ENCODE data around the gene SUPT6H. TPM values are rescaled to one million over a fixed set of nuclear protein-coding genes. Genes with fewer than 3 reads are reported as not detected.

Gene SUPT6H
- 44.8 and 45.0 TPM in 2 replicates for total RNA-seq (2012; rRNA removed)
- 40.0 and 41.4 TPM in 2 replicates for polyA plus RNA-seq (2012; rRNA removed)
- 18.2 and 20.2 TPM in 2 replicates for polyA plus RNA-seq (2012; cell fraction: cytosol; rRNA removed)
- 66.1 and 72.1 TPM in 2 replicates for polyA plus RNA-seq (2012; cell fraction: nucleus; rRNA removed; ENCODE audit: low replicate concordance)
- percentile 93 among the genes with signal in this experiment for Bru-seq, nascent RNA
- BruChase-seq, experiment 1, labeled RNA remaining after a 6-hour chase, result percentile 96 among the genes with signal in this experiment
- percentile 95 among the genes with signal in this experiment for BruChase-seq, experiment 2, labeled RNA remaining after a 2-hour chase
- long read RNA-seq, full-length matches to known transcripts, result 8 of 49 reads
- long read RNA-seq, partial matches to known transcripts, result 36 of 49 reads
- long read RNA-seq, other reads (novel, unspliced or antisense), result 5 of 49 reads

DNA sequence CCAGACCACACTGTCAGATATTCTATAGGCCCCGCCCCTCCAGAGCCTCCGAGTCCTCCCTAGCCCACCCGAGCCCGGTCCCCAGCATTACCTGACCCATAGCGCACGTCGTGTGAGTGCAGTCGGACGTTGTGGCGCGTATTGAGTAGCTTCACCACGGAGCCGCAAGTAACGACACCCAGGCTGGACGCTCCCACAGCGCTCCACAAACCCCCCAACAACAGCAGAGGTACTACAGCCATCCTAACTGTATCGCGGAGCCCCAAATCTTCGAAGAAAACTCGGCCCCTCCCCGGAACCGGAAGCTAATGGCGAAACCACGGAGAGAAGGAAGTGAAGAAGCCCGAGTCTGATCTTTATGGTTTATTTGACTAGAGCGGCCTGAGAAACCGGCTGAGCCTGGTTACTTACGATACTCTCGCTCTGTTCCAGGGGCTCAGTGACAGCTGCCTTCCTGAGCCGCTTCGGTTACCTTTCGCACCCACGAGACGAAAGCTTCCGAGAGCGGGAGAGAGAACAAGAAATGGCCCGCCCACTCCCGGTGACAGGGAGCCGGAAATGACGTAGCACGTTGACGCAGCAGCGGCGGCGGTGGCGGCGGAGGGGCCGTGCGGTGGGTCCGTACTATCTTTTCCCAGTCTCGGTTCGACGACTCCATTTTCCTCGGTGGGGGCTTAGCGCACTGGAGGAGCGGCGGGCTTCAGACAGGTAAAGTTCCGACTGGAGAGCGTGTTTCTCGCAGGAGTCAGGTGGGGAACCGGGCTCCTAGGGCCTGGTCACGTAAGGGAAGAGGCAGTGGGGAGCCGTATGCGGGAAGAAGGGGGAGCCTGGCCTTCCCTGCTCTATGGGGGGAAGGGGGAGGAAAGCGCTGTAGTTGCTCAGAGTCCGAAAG, at the start of gene SUPT6H, which contains the start of gene SDF2:
SUPT6H (plus strand) TSS at position 571 of the 892 bp plus-strand sequence. CDS start 11,197 bp downstream, outside the sequence.
SDF2 (minus strand) TSS at position 272 of the 892 bp plus-strand sequence; CDS start at position 242, 30 bp downstream.
- peak within 1 kb of the TSS; percentile 96 for H3K4me2 ChIP-seq (ENCODE audit: low read depth, low read length)
- POLR2A ChIA-PET (ENCODE audit: unreplicated experiment), result interaction anchor here (0.8 to 1.2 kb wide), 4 partner anchors 9 to 29 kb away, joined by 4 to 6 read pairs (median 4); no protein-coding TSS in a partner anchor
- peak within 1 kb of the TSS; percentile 99 for H4K5ac ChIP-seq (ENCODE audit: low read depth, low read length)
- intact Hi-C loops (cut with micrococcal nuclease), result loop anchor here (1.0 kb wide), 1 partner anchor 16 kb away; no protein-coding TSS in a partner anchor
- no peaks in the 10 kb centered on the region for H3K27me3 ChIP-seq (ENCODE audit: control insufficient read depth, insufficient read depth, low read length)
- H3K4ac ChIP-seq (ENCODE audit: low read depth, low read length), result peak within 1 kb of the TSS; percentile 100
- peak within 1 kb of the TSS; percentile 97 for H3K18ac ChIP-seq (ENCODE audit: low read depth, low read length)
- peak within 1 kb of the TSS; percentile 99 for H2BK120ac ChIP-seq (ENCODE audit: low read depth, low read length)
- peaks cover 11 to 64% of the 10 kb centered on the region in 2 experiments; a peak in 3 of 4 replicates for H3K79me1 ChIP-seq (ENCODE audit: low read depth in 1 of 2, low read length in 2 of 2)
- DNase-seq (peak; percentile 81), ATAC-seq (ENCODE audit: low read depth) (peak; percentile 88)
- peak within 1 kb of the TSS; percentile 94 to 100 for H4K8ac ChIP-seq (ENCODE audit: low read depth in 2 of 2, low read length in 2 of 2)
- H3K4me1 ChIP-seq (ENCODE audit: control insufficient read depth, insufficient read depth, low read length), result peaks cover 2% of the 10 kb centered on the region; the same call in 1 of the 2 replicates
- peaks cover 19% of the 10 kb centered on the region for H3K36me3 ChIP-seq (ENCODE audit: control insufficient read depth, insufficient read depth, low read length)
- dilution Hi-C loops (cut with HindIII; ENCODE audit: low sequenced_read_pairs, unreplicated experiment), result no loop called here
- peak within 1 kb of the TSS; percentile 99 for H2BK15ac ChIP-seq (ENCODE audit: low read depth, low read length)
- H3K9me3 ChIP-seq (ENCODE audit: control insufficient read depth, insufficient read depth, low read length), result no peaks in the 10 kb centered on the region
- BruUV-seq (replicated peaks), result TSS peak; percentile 77
- peak within 1 kb of the TSS; percentile 99 for H3K23ac ChIP-seq (ENCODE audit: low read depth, low read length)
- CTCF ChIA-PET, result interaction anchor here (1.3 to 1.5 kb wide), 2 partner anchors 10 to 15 kb away, joined by 3 to 6 read pairs; no protein-coding TSS in a partner anchor
- peak within 1 kb of the TSS; percentile 99 for H4K91ac ChIP-seq (ENCODE audit: insufficient read depth, low read depth, low read length)
- peaks cover 55% of the 10 kb centered on the region for H4K20me1 ChIP-seq (ENCODE audit: insufficient read depth, low read length)
- H2AK5ac ChIP-seq (ENCODE audit: low read depth, low read length), result peak within 1 kb of the TSS; percentile 89
- WGBS, 2 experiments (ENCODE audit: extremely low coverage in 2 of 2, insufficient read length in 1 of 2), result 1% methylated on average over 35 of the region's 66 CpGs; no CpG with 5 or more reads in 1 of the 2 experiments
- peak within 1 kb of the TSS; percentile 99 for H3K9ac ChIP-seq (ENCODE audit: low read depth, low read length)
- H3K27ac ChIP-seq (ENCODE audit: insufficient read depth, low read length), result peak within 1 kb of the TSS; percentile 99
- H2BK5ac ChIP-seq (ENCODE audit: low read depth, low read length, poor library complexity, severe bottlenecking), result peak within 1 kb of the TSS; percentile 97
- peak within 1 kb of the TSS; percentile 100 for H3K14ac ChIP-seq (replicated peaks; ENCODE audit: low read depth, low read length)
- H3K4me3 ChIP-seq (ENCODE audit: insufficient read depth, low read depth, low read length), result peak within 1 kb of the TSS; percentile 73
- in situ Hi-C loops (cut with MboI; ENCODE audit: low sequenced_read_pairs), result no loop called here
- peaks cover 12% of the 10 kb centered on the region for H3K9me1 ChIP-seq (ENCODE audit: insufficient read depth, low read length)
- peak within 1 kb of the TSS; percentile 93 for H2AFZ ChIP-seq (replicated peaks; ENCODE audit: low read length, poor library complexity)
- peak within 1 kb of the TSS; percentile 90 for H2AK9ac ChIP-seq (replicated peaks; ENCODE audit: low read depth, low read length, poor library complexity)
- H3K56ac ChIP-seq (ENCODE audit: extremely low read depth, insufficient read depth, low read length), result peak within 1 kb of the TSS; percentile 100
- H2BK20ac ChIP-seq (ENCODE audit: low read depth, low read length), result peak within 1 kb of the TSS; percentile 91
- TF ChIP-seq POLR2A (IDR thresholded peaks at IDR 0.05; ENCODE audit: low read depth, low read length) (peak; percentile 96), FOS (IDR thresholded peaks at IDR 0.05; ENCODE audit: low read depth, low read length) (peak; percentile 23; the same call in 1 of the 2 replicates), NFE2L2 (IDR thresholded peaks at IDR 0.05; ENCODE audit: low read depth, low read length) (no peak), MAZ (IDR thresholded peaks at IDR 0.05; ENCODE audit: borderline replicate concordance, low read depth, low read length) (peak; percentile 66; the same call in 1 of the 2 replicates), MXI1 (IDR thresholded peaks at IDR 0.05; ENCODE audit: borderline replicate concordance, low read depth, low read length) (peak; percentile 63; the same call in 1 of the 2 replicates), CHD1 (IDR thresholded peaks at IDR 0.05; ENCODE audit: low read depth, low read length) (no peak), SMC3 (IDR thresholded peaks at IDR 0.05; ENCODE audit: low read depth, low read length) (no peak)
- TF ChIP-seq, protein P1, sequence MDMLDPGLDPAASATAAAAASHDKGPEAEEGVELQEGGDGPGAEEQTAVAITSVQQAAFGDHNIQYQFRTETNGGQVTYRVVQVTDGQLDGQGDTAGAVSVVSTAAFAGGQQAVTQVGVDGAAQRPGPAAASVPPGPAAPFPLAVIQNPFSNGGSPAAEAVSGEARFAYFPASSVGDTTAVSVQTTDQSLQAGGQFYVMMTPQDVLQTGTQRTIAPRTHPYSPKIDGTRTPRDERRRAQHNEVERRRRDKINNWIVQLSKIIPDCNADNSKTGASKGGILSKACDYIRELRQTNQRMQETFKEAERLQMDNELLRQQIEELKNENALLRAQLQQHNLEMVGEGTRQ (IDR thresholded peaks at IDR 0.05; ENCODE audit: low read depth, low read length), result 0 out of 2 replicates have a peak, but pooled peaks have one; percentile 5
- TF ChIP-seq, protein P2, sequence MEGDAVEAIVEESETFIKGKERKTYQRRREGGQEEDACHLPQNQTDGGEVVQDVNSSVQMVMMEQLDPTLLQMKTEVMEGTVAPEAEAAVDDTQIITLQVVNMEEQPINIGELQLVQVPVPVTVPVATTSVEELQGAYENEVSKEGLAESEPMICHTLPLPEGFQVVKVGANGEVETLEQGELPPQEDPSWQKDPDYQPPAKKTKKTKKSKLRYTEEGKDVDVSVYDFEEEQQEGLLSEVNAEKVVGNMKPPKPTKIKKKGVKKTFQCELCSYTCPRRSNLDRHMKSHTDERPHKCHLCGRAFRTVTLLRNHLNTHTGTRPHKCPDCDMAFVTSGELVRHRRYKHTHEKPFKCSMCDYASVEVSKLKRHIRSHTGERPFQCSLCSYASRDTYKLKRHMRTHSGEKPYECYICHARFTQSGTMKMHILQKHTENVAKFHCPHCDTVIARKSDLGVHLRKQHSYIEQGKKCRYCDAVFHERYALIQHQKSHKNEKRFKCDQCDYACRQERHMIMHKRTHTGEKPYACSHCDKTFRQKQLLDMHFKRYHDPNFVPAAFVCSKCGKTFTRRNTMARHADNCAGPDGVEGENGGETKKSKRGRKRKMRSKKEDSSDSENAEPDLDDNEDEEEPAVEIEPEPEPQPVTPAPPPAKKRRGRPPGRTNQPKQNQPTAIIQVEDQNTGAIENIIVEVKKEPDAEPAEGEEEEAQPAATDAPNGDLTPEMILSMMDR (conservative IDR thresholded peaks at IDR 0.05; ENCODE audit: low read depth, low read length), result no peak
- TF ChIP-seq, protein P3, sequence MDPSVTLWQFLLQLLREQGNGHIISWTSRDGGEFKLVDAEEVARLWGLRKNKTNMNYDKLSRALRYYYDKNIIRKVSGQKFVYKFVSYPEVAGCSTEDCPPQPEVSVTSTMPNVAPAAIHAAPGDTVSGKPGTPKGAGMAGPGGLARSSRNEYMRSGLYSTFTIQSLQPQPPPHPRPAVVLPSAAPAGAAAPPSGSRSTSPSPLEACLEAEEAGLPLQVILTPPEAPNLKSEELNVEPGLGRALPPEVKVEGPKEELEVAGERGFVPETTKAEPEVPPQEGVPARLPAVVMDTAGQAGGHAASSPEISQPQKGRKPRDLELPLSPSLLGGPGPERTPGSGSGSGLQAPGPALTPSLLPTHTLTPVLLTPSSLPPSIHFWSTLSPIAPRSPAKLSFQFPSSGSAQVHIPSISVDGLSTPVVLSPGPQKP (IDR thresholded peaks at IDR 0.05; ENCODE audit: borderline replicate concordance, low read depth, low read length), result no peak

Measured in IMR-90 (cell line).